Measurements from ENCODE around the gene NUTF2. TPM values are rescaled to one million over a fixed set of nuclear protein-coding genes. Genes with fewer than 3 reads are reported as not detected.
A peak's percentile ranks its signal among the peaks of the same experiment; 100 is the strongest.

The NUTF2 gene
- total and polyA plus RNA-seq, 2 donors (not counting 1 experiment from before 2014, with no cell fraction given), result 50.1 to 87.3 TPM

DNA sequence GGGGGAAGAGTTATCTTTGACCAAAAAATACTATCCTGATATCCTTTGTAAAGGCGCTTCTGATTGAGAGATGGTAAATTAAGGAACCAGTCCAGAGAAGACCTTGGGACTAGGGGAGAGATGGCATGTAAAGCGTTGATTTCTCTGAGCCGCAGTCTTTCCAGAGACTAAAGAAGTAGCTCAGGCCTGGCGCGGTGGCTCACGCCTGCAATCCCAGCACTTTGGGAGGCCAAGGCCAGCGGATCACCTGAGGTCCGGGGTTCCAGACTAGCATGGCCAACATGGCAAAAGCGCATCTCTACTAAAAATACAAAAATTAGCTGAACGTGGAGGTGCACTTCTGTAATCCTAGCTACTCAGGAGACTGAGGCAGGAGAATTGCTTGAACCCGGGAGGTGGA lies 1.4 kb downstream of the NUTF2 start:
- ATAC-seq (ENCODE audit: low read depth) (no peak), DNase-seq (no peak)
- peak overlapping the region; percentile 97 for H3K4me2 ChIP-seq (replicated peaks; ENCODE audit: low read depth, low read length, poor library complexity, severe bottlenecking)
- Mint-ChIP-seq H3K9me3 (ENCODE audit: insufficient read depth) (no peaks in the 10 kb centered on the region), H3K4me3 (peak overlapping the region; percentile 92), H3K4me1 (peaks cover 41% of the 10 kb centered on the region), H3K27ac (no peak overlapping the region), H3K27me3 (no peaks in the 10 kb centered on the region)
- H3K9ac ChIP-seq (ENCODE audit: low read length), result peak overlapping the region; percentile 85
- ChIA-PET POLR2A (interaction anchor here (0.6 to 0.7 kb wide), 2 partner anchors 8 to 428 kb away, joined by 3 to 4 read pairs; no protein-coding TSS in a partner anchor), CTCF (interaction anchor here (0.9 to 1.8 kb wide), 3 partner anchors 32 to 382 kb away, joined by 3 to 7 read pairs (median 4); no protein-coding TSS in a partner anchor)
- H4K20me1 ChIP-seq (ENCODE audit: control insufficient read depth, insufficient read depth, low read length, poor library complexity, severe bottlenecking), result peaks cover 44% of the 10 kb centered on the region
- H2AFZ ChIP-seq (ENCODE audit: insufficient read depth, low read depth, low read length, poor library complexity, severe bottlenecking), result no peak overlapping the region
- peaks cover 35 to 44% of the 10 kb centered on the region in 2 donors for H3K4me1 ChIP-seq (ENCODE audit: control insufficient read depth in 2 of 2, insufficient read depth in 2 of 2, low read length in 2 of 2)
- intact Hi-C loops (cut with micrococcal nuclease), result loop anchor here (10.0 kb wide), 1 partner anchor 1093 kb away; the partner anchor contains the start of gene DYNC1LI2
- peaks cover 82% of the 10 kb centered on the region for H3K79me2 ChIP-seq (ENCODE audit: control insufficient read depth, insufficient read depth, low read length)
- H3K36me3 ChIP-seq (replicated peaks in 1 of 2; ENCODE audit: control extremely low read depth in 1 of 2, control insufficient read depth in 1 of 2, extremely low read depth in 1 of 2, insufficient read depth in 2 of 2, low read length in 1 of 2), result no peaks in the 10 kb centered on the region
- no peaks in the 10 kb centered on the region for H3K9me3 ChIP-seq (ENCODE audit: control extremely low read depth in 1 of 3, control insufficient read depth in 2 of 3, insufficient read depth in 1 of 3, low read length in 2 of 3)
- no peaks in the 10 kb centered on the region for H3K27me3 ChIP-seq (replicated peaks in 1 of 4; ENCODE audit: control extremely low read depth in 1 of 4, control insufficient read depth in 3 of 4, insufficient read depth in 4 of 4, low read length in 3 of 4)
- H3K4me3 ChIP-seq (ENCODE audit: control extremely low read depth in 1 of 5, extremely low read depth in 1 of 5, insufficient read depth in 1 of 5, low read depth in 2 of 5, low read length in 4 of 5), result peak overlapping the region in 2 of 5 experiments; percentile 85 to 86
- TF ChIP-seq CTCF (IDR thresholded peaks at IDR 0.05), result no peak
- no peak for TF ChIP-seq EZH2 (IDR thresholded peaks at IDR 0.05; ENCODE audit: borderline replicate concordance, insufficient read depth, low read depth, low read length, poor library complexity, severe bottlenecking)
- 98% methylated on average over 9 of the region's 11 CpGs for WGBS (ENCODE audit: insufficient coverage)
- H3K27ac ChIP-seq (ENCODE audit: low read length in 2 of 2), result no peak overlapping the region

- Histone ChIP-seq H3K4me2 (replicated peaks; ENCODE audit: low read depth, low read length, poor library complexity, severe bottlenecking) (no peak overlapping the region), H3K9ac (ENCODE audit: low read length) (no peak overlapping the region), H2AFZ (ENCODE audit: insufficient read depth, low read depth, low read length, poor library complexity, severe bottlenecking) (no peak overlapping the region), H3K27me3 (replicated peaks in 1 of 4; ENCODE audit: control extremely low read depth in 1 of 4, control insufficient read depth in 3 of 4, insufficient read depth in 4 of 4, low read length in 3 of 4) (no peaks in the 10 kb centered on the region), H3K9me3 (ENCODE audit: control extremely low read depth in 1 of 3, control insufficient read depth in 2 of 3, insufficient read depth in 1 of 3, low read length in 2 of 3) (no peaks in the 10 kb centered on the region), H3K4me3 (ENCODE audit: control extremely low read depth in 1 of 5, extremely low read depth in 1 of 5, insufficient read depth in 1 of 5, low read depth in 2 of 5, low read length in 4 of 5) (no peak overlapping the region), H3K79me2 (ENCODE audit: control insufficient read depth, insufficient read depth, low read length) (peaks cover 97% of the 10 kb centered on the region), H4K20me1 (ENCODE audit: control insufficient read depth, insufficient read depth, low read length, poor library complexity, severe bottlenecking) (peaks cover 66% of the 10 kb centered on the region), H3K36me3 (replicated peaks in 1 of 2; ENCODE audit: control extremely low read depth in 1 of 2, control insufficient read depth in 1 of 2, extremely low read depth in 1 of 2, insufficient read depth in 2 of 2, low read length in 1 of 2) (peaks cover 0 to 4% of the 10 kb centered on the region in 2 experiments), H3K27ac (ENCODE audit: low read length in 2 of 2) (no peak overlapping the region), H3K4me1 (ENCODE audit: control insufficient read depth in 2 of 2, insufficient read depth in 2 of 2, low read length in 2 of 2) (no peaks in the 10 kb centered on the region)
- intact Hi-C loops (cut with micrococcal nuclease), result no loop called here
- ChIA-PET CTCF (interaction anchor here (1.0 kb wide), 1 partner anchor 30 kb away, joined by 4 read pairs; no protein-coding TSS in a partner anchor), POLR2A (no interaction called here)
- Mint-ChIP-seq H3K4me1 (peaks cover 27% of the 10 kb centered on the region), H3K4me3 (no peak overlapping the region), H3K9me3 (ENCODE audit: insufficient read depth) (no peaks in the 10 kb centered on the region), H3K27ac (no peak overlapping the region), H3K27me3 (no peaks in the 10 kb centered on the region)
- 100% methylated on average over 3 of the region's 3 CpGs for WGBS (ENCODE audit: insufficient coverage)
- no peak for ATAC-seq (ENCODE audit: low read depth)
- DNase-seq, result no peak
- TF ChIP-seq CTCF (IDR thresholded peaks at IDR 0.05), result no peak
- no peak for TF ChIP-seq EZH2 (IDR thresholded peaks at IDR 0.05; ENCODE audit: borderline replicate concordance, insufficient read depth, low read depth, low read length, poor library complexity, severe bottlenecking)
These were observed 6.9 kb downstream of the NUTF2 start for GRCh38 chr16:67853670-67854069.
